ENCODE results near the gene PCDH15.

GRCh38 chr10:53894145-53894544, 906.9 kb downstream of the PCDH15 start:
- TF ChIP-seq BHLHE40 (IDR thresholded peaks at IDR 0.05; ENCODE audit: borderline replicate concordance) (no peak), FOXA1 (IDR thresholded peaks at IDR 0.05) (no peak), SP1 (IDR thresholded peaks at IDR 0.05) (no peak), HDGF (IDR thresholded peaks at IDR 0.05; ENCODE audit: borderline replicate concordance) (no peak), FOXM1 (IDR thresholded peaks at IDR 0.05; ENCODE audit: borderline replicate concordance) (no peak)

All from HEK293T (cell line).